Body of pancreas (tissue), 4 donors: ENCODE results near the gene GFRA4.

Source experiments
- POLR2A ChIP-seq, 3 donors: fragments of 450-650 bp; IDR thresholded peaks; one replicate each; pipeline ENCODE4 v1.6.1; 2016; ENCODE audit warnings: antibody characterized with exemption in 3 of 3, mild to moderate bottlenecking in 2 of 3
- TF ChIP-seq, protein P1 (sequence below), 7 experiments: fragments of 450-650 bp in 4 of 7; fragments of 200-600 bp in 3 of 7; sonication (generic) in 3 of 7; IDR thresholded peaks; one replicate each; pipeline ENCODE4 v1.5.1; 2016 to 2019; ENCODE audit warnings: antibody characterized with exemption in 7 of 7

DNA sequence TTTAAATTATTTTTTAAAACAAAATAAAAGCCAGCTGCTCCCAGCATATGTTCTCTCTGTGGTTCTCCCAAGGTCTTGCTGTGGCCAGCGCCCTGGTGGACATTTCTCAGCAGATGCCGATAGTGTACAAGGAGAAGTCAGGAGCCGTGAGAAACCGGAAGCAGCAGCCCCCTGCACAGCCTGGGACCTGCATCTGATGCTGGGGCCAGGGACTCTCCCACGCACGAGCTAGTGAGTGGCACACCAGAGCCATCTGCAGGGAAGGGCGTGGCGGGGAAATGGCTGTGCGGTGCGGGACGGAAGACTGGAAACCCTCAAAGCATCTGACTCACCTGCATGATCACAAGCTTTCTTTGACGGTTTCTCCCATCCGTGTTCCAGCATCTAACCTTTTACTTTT is 16.5 kb downstream of the GFRA4 start:
- TF ChIP-seq, protein P1, sequence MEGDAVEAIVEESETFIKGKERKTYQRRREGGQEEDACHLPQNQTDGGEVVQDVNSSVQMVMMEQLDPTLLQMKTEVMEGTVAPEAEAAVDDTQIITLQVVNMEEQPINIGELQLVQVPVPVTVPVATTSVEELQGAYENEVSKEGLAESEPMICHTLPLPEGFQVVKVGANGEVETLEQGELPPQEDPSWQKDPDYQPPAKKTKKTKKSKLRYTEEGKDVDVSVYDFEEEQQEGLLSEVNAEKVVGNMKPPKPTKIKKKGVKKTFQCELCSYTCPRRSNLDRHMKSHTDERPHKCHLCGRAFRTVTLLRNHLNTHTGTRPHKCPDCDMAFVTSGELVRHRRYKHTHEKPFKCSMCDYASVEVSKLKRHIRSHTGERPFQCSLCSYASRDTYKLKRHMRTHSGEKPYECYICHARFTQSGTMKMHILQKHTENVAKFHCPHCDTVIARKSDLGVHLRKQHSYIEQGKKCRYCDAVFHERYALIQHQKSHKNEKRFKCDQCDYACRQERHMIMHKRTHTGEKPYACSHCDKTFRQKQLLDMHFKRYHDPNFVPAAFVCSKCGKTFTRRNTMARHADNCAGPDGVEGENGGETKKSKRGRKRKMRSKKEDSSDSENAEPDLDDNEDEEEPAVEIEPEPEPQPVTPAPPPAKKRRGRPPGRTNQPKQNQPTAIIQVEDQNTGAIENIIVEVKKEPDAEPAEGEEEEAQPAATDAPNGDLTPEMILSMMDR (IDR thresholded peaks at IDR 0.05), result no peak
- TF ChIP-seq POLR2A (IDR thresholded peaks at IDR 0.05), result no peak
